Measurements from ENCODE around the gene MICAL2. TPM values are rescaled to one million over a fixed set of nuclear protein-coding genes. Genes with fewer than 3 reads are reported as not detected.

Gene MICAL2
- total and polyA plus RNA-seq, 10 of the 15 experiments (the other 5 are each of a cell fraction or from before 2014, with no cell fraction given) = 0.90 to 5.6 (median 2.4) TPM

DNA sequence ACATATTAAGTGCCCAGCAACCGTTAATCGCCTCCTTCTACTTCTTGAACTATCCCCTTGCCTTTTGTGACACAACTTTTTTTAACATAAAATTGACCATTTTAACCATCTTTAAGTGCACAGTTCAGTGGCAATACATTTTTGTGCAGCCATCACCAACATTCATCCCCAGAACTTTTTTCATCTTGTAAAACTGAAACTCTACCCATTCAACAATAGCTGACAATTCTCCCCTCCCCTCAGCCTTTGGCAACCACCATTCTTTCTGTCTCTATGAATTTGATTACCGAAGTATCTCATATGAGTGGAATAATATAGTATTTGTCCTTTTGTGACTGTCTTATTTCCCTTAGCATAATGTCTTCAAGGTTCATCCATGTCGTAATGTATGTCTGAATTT lies 66.0 kb downstream of the MICAL2 start (continued):
- no peak for TF ChIP-seq RBBP5 (conservative IDR thresholded peaks at IDR 0.05)
- no peak for TF ChIP-seq CREB1 (IDR thresholded peaks at IDR 0.05; ENCODE audit: low read depth)

DNA sequence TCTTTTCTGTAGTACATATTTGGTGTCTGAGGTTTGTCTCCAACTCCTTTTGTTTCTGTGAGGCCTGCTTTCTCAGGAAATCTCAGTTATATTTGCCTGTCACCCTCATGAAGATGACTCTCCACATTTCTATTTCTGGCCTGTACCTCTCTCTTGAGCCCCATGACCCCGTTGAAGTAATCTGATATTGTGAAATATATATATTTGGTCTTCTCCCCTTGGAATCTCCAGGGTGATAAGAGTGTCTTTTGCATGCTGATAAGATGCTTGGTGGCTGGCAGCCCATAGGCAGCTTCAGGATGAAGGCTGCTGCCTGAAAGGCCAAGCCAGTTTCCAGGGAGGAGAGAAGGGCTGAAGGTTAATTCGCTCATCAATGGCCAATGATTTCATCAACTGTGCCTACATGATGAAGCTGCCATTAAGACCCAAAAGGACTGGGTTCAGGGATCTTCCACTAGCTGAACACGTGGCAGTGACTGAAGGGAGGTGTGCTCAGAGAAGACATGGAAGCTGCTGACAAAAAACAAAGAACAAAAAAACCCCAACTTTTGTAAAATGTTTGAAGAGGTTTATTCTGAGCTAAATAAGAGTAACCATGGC lies 67.4 kb downstream of the MICAL2 start:
- no peak for DNase-seq (ENCODE audit: low read depth, low spot score)
- H2AFZ ChIP-seq (ENCODE audit: control insufficient read depth, low read depth, low read length) = no peak overlapping the region
- CTCF ChIA-PET = interaction anchor here (1.0 kb wide), 2 partner anchors 39 to 71 kb away, joined by 3 to 4 read pairs; no protein-coding TSS in a partner anchor
- intact Hi-C loops (cut with micrococcal nuclease; ENCODE audit: unreplicated experiment) (no loop called here), in situ Hi-C loops (cut with MboI) (no loop called here)
- H3K4me1 ChIP-seq (ENCODE audit: control insufficient read depth, insufficient read depth, low read length) = peaks cover 15% of the 10 kb centered on the region
- RAD21 ChIA-PET (ENCODE audit: unreplicated experiment) = interaction anchor here (0.7 to 1.5 kb wide), 4 partner anchors 9 to 102 kb away, joined by 3 to 5 read pairs (median 4); no protein-coding TSS in a partner anchor
- no peaks in the 10 kb centered on the region for H3K36me3 ChIP-seq (ENCODE audit: control insufficient read depth in 2 of 2, insufficient read depth in 2 of 2, low read length in 1 of 2)
- POLR2A ChIA-PET = interaction anchor here (0.7 to 1.2 kb wide), 2 partner anchors 17 to 59 kb away, joined by 3 read pairs; no protein-coding TSS in a partner anchor
- no TSS peak for BruUV-seq (replicated peaks)
- SMC1A ChIA-PET (ENCODE audit: uncharacterized antibody, unreplicated experiment) = interaction anchor here (0.5 to 1.7 kb wide), 6 partner anchors 11 to 90 kb away, joined by 3 to 9 read pairs (median 6); no protein-coding TSS in a partner anchor
- 45% methylated on average over 3 of the region's 3 CpGs for WGBS (ENCODE audit: insufficient coverage, insufficient replicate concordance, low lambda C conversion rate, missing lambda C conversion rate)
- no peak for ATAC-seq
- H3K27ac ChIP-seq (ENCODE audit: control insufficient read depth, insufficient read depth) = no peak overlapping the region
- no peak overlapping the region for H3K4me3 ChIP-seq
- H3K4me2 ChIP-seq (ENCODE audit: control insufficient read depth, insufficient read depth) = no peak overlapping the region
- H3K9me3 ChIP-seq (replicated peaks; ENCODE audit: control insufficient read depth, insufficient read depth, low read length) = no peaks in the 10 kb centered on the region
- no peak for FAIRE-seq
- H4K20me1 ChIP-seq (ENCODE audit: control insufficient read depth, insufficient read depth) = no peaks in the 10 kb centered on the region
- no peaks in the 10 kb centered on the region for H3K27me3 ChIP-seq (replicated peaks in 1 of 2; ENCODE audit: control insufficient read depth in 2 of 2, insufficient read depth in 2 of 2, low read length in 1 of 2)
- no peak overlapping the region for H3K9ac ChIP-seq (ENCODE audit: control insufficient read depth, insufficient read depth, low read length)
- no peaks in the 10 kb centered on the region for H3K79me2 ChIP-seq (ENCODE audit: control insufficient read depth, insufficient read depth, low read length)
- TF ChIP-seq JUND (IDR thresholded peaks at IDR 0.05; ENCODE audit: low read depth, low read length) (no peak), KDM1A (IDR thresholded peaks at IDR 0.05; ENCODE audit: borderline replicate concordance) (no peak), FOXM1 (IDR thresholded peaks at IDR 0.05; ENCODE audit: low read depth, low read length) (no peak), JUNB (IDR thresholded peaks at IDR 0.05) (no peak), PML (IDR thresholded peaks at IDR 0.05; ENCODE audit: low read length) (no peak)
- TF ChIP-seq, protein P1, sequence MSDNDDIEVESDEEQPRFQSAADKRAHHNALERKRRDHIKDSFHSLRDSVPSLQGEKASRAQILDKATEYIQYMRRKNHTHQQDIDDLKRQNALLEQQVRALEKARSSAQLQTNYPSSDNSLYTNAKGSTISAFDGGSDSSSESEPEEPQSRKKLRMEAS (IDR thresholded peaks at IDR 0.05; ENCODE audit: low read depth, low read length) = no peak
- TF ChIP-seq, protein P2, sequence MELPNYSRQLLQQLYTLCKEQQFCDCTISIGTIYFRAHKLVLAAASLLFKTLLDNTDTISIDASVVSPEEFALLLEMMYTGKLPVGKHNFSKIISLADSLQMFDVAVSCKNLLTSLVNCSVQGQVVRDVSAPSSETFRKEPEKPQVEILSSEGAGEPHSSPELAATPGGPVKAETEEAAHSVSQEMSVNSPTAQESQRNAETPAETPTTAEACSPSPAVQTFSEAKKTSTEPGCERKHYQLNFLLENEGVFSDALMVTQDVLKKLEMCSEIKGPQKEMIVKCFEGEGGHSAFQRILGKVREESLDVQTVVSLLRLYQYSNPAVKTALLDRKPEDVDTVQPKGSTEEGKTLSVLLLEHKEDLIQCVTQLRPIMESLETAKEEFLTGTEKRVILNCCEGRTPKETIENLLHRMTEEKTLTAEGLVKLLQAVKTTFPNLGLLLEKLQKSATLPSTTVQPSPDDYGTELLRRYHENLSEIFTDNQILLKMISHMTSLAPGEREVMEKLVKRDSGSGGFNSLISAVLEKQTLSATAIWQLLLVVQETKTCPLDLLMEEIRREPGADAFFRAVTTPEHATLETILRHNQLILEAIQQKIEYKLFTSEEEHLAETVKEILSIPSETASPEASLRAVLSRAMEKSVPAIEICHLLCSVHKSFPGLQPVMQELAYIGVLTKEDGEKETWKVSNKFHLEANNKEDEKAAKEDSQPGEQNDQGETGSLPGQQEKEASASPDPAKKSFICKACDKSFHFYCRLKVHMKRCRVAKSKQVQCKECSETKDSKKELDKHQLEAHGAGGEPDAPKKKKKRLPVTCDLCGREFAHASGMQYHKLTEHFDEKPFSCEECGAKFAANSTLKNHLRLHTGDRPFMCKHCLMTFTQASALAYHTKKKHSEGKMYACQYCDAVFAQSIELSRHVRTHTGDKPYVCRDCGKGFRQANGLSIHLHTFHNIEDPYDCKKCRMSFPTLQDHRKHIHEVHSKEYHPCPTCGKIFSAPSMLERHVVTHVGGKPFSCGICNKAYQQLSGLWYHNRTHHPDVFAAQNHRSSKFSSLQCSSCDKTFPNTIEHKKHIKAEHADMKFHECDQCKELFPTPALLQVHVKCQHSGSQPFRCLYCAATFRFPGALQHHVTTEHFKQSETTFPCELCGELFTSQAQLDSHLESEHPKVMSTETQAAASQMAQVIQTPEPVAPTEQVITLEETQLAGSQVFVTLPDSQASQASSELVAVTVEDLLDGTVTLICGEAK (IDR thresholded peaks at IDR 0.05; ENCODE audit: borderline replicate concordance) = no peak
- TF ChIP-seq, protein P3, sequence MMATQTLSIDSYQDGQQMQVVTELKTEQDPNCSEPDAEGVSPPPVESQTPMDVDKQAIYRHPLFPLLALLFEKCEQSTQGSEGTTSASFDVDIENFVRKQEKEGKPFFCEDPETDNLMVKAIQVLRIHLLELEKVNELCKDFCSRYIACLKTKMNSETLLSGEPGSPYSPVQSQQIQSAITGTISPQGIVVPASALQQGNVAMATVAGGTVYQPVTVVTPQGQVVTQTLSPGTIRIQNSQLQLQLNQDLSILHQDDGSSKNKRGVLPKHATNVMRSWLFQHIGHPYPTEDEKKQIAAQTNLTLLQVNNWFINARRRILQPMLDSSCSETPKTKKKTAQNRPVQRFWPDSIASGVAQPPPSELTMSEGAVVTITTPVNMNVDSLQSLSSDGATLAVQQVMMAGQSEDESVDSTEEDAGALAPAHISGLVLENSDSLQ (IDR thresholded peaks at IDR 0.05) = no peak
- TF ChIP-seq, protein P4, sequence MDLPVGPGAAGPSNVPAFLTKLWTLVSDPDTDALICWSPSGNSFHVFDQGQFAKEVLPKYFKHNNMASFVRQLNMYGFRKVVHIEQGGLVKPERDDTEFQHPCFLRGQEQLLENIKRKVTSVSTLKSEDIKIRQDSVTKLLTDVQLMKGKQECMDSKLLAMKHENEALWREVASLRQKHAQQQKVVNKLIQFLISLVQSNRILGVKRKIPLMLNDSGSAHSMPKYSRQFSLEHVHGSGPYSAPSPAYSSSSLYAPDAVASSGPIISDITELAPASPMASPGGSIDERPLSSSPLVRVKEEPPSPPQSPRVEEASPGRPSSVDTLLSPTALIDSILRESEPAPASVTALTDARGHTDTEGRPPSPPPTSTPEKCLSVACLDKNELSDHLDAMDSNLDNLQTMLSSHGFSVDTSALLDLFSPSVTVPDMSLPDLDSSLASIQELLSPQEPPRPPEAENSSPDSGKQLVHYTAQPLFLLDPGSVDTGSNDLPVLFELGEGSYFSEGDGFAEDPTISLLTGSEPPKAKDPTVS (IDR thresholded peaks at IDR 0.05; ENCODE audit: low read depth, low read length) = no peak
- TF ChIP-seq, protein P5, sequence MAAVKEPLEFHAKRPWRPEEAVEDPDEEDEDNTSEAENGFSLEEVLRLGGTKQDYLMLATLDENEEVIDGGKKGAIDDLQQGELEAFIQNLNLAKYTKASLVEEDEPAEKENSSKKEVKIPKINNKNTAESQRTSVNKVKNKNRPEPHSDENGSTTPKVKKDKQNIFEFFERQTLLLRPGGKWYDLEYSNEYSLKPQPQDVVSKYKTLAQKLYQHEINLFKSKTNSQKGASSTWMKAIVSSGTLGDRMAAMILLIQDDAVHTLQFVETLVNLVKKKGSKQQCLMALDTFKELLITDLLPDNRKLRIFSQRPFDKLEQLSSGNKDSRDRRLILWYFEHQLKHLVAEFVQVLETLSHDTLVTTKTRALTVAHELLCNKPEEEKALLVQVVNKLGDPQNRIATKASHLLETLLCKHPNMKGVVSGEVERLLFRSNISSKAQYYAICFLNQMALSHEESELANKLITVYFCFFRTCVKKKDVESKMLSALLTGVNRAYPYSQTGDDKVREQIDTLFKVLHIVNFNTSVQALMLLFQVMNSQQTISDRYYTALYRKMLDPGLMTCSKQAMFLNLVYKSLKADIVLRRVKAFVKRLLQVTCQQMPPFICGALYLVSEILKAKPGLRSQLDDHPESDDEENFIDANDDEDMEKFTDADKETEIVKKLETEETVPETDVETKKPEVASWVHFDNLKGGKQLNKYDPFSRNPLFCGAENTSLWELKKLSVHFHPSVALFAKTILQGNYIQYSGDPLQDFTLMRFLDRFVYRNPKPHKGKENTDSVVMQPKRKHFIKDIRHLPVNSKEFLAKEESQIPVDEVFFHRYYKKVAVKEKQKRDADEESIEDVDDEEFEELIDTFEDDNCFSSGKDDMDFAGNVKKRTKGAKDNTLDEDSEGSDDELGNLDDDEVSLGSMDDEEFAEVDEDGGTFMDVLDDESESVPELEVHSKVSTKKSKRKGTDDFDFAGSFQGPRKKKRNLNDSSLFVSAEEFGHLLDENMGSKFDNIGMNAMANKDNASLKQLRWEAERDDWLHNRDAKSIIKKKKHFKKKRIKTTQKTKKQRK (IDR thresholded peaks at IDR 0.05; ENCODE audit: low read depth, low read length) = no peak
